Activated CD4-positive, alpha-beta T cell treated with anti-CD3 and anti-CD28 coated beads, Interleukin-2, amount 10 ng/mL, durations not matched to agents 24 days and 14 days (primary cell): Measurements from ENCODE around the gene LRRC73. TPM values are rescaled to one million over a fixed set of nuclear protein-coding genes. Genes with fewer than 3 reads are reported as not detected.

Experiments
- DNase-seq: peaks from one replicate; pipeline ENCODE4 v3.0.0; 2022
- H3K27ac Mint-ChIP-seq: one replicate; pipeline ENCODE4 v1.8.0; 2022; ENCODE audit warnings: mild to moderate bottlenecking, mixed read lengths
- H3K27me3 Mint-ChIP-seq: one replicate; pipeline ENCODE4 v1.8.0; 2022; ENCODE audit warnings: mixed read lengths
- H3K36me3 Mint-ChIP-seq: one replicate; pipeline ENCODE4 v1.8.0; 2022; ENCODE audit warnings: low read depth, mild to moderate bottlenecking, mixed read lengths
- H3K4me1 Mint-ChIP-seq: one replicate; pipeline ENCODE4 v1.8.0; 2021; ENCODE audit warnings: mixed read lengths
- H3K4me3 Mint-ChIP-seq: one replicate; pipeline ENCODE4 v1.8.0; 2022; ENCODE audit warnings: mild to moderate bottlenecking, moderate library complexity, mixed read lengths
- H3K9me3 Mint-ChIP-seq: one replicate; pipeline ENCODE4 v1.8.0; 2021; ENCODE audit warnings: mixed read lengths
- intact Hi-C: fragments of 100-400 bp; cut with micrococcal nuclease; formaldehyde crosslinking; loops from one replicate; pipeline ENCODE4 v1.15.1; 2023
- total RNA-seq: library from RNA; stranded (reverse); gene quantifications from 2 replicates; pipeline ENCODE4 v1.2.3, GENCODE V29; 2022

LRRC73 gene
- total RNA-seq, 1 donor from 2014 or later: 0.51 TPM

GRCh38 chr6:43521836-43522235 is 11.7 kb upstream of the LRRC73 start:
- peaks cover 5% of the 10 kb centered on the region for H3K4me1 Mint-ChIP-seq
- H3K36me3 Mint-ChIP-seq: peaks cover 63% of the 10 kb centered on the region
- H3K4me3 Mint-ChIP-seq: no peak overlapping the region
- intact Hi-C loops: no loop called here
- no peak for DNase-seq
- H3K9me3 Mint-ChIP-seq: no peaks in the 10 kb centered on the region
- H3K27ac Mint-ChIP-seq: no peak overlapping the region
- no peaks in the 10 kb centered on the region for H3K27me3 Mint-ChIP-seq

GRCh38 chr6:43520097-43520496 is 10.0 kb upstream of the LRRC73 start:
- Mint-ChIP-seq H3K4me1 (peaks cover 13% of the 10 kb centered on the region), H3K36me3 (peaks cover 53% of the 10 kb centered on the region), H3K4me3 (no peak overlapping the region), H3K9me3 (no peaks in the 10 kb centered on the region), H3K27ac (no peak overlapping the region), H3K27me3 (no peaks in the 10 kb centered on the region)
- intact Hi-C loops: no loop called here
- DNase-seq: no peak

GRCh38 chr6:43517505-43518357 is 7.6 kb upstream of the LRRC73 start:
- Mint-ChIP-seq H3K9me3 (no peaks in the 10 kb centered on the region), H3K27me3 (no peaks in the 10 kb centered on the region), H3K36me3 (peaks cover 49% of the 10 kb centered on the region), H3K27ac (no peak overlapping the region), H3K4me3 (no peak overlapping the region), H3K4me1 (peaks cover 19% of the 10 kb centered on the region)
- DNase-seq: no peak
- intact Hi-C loops: loop anchor here (1.0 to 5.0 kb wide), 6 partner anchors 57 to 505 kb away; partner anchors contain the start of genes CUL7, GTPBP2, MEA1 and SRF

- Mint-ChIP-seq H3K9me3 (no peaks in the 10 kb centered on the region), H3K4me1 (peaks cover 19% of the 10 kb centered on the region), H3K4me3 (no peak within 1 kb of the TSS), H3K27me3 (no peaks in the 10 kb centered on the region), H3K27ac (no peak within 1 kb of the TSS), H3K36me3 (peaks cover 47% of the 10 kb centered on the region)
- DNase-seq: peak; percentile 99
- intact Hi-C loops: loop anchor here (1.0 to 5.0 kb wide), 6 partner anchors 58 to 504 kb away; partner anchors contain the start of genes CUL7, GTPBP2, MEA1 and SRF
These were observed 6.8 kb upstream of the LRRC73 start, which contains the start of the genes POLR1C and YIPF3 for GRCh38 chr6:43516697-43517504. Gene POLR1C, plus strand, starts transcription at chr6:43517089. Its CDS starts 21 bp downstream, at chr6:43517110. Gene YIPF3, minus strand, starts transcription at chr6:43516926. Its CDS starts 119 bp downstream, at chr6:43516807.

GRCh38 chr6:43516367-43516696 is 6.2 kb upstream of the LRRC73 start:
- Mint-ChIP-seq H3K9me3 (no peaks in the 10 kb centered on the region), H3K4me1 (peaks cover 22% of the 10 kb centered on the region), H3K36me3 (peaks cover 52% of the 10 kb centered on the region), H3K4me3 (no peak overlapping the region), H3K27ac (no peak overlapping the region), H3K27me3 (no peaks in the 10 kb centered on the region)
- intact Hi-C loops: loop anchor here (2.0 to 5.0 kb wide), 5 partner anchors 58 to 504 kb away; partner anchors contain the start of genes CUL7, MEA1, SRF and ZNF318
- no peak for DNase-seq

- H3K27ac Mint-ChIP-seq: no peak overlapping the region
- H3K4me3 Mint-ChIP-seq: no peak overlapping the region
- DNase-seq: peak; percentile 55
- no peaks in the 10 kb centered on the region for H3K27me3 Mint-ChIP-seq
- peaks cover 51% of the 10 kb centered on the region for H3K36me3 Mint-ChIP-seq
- intact Hi-C loops: loop anchor here (2.0 to 5.0 kb wide), 5 partner anchors 59 to 503 kb away; partner anchors contain the start of genes CUL7, MEA1, SRF and ZNF318
- H3K9me3 Mint-ChIP-seq: no peaks in the 10 kb centered on the region
- H3K4me1 Mint-ChIP-seq: peaks cover 22% of the 10 kb centered on the region
These were observed 5.7 kb upstream of the LRRC73 start for GRCh38 chr6:43515808-43516207.

GRCh38 chr6:43511824-43512415 is 1.8 kb upstream of the LRRC73 start:
- Mint-ChIP-seq H3K9me3 (no peaks in the 10 kb centered on the region), H3K4me3 (peak overlapping the region; percentile 14), H3K27ac (no peak overlapping the region), H3K36me3 (peaks cover 41% of the 10 kb centered on the region), H3K27me3 (peaks cover 19% of the 10 kb centered on the region), H3K4me1 (peaks cover 32% of the 10 kb centered on the region)
- DNase-seq: no peak
- intact Hi-C loops: no loop called here

GRCh38 chr6:43510827-43511163 is 649 bp upstream of the LRRC73 start:
- no peak for DNase-seq
- peaks cover 28% of the 10 kb centered on the region for H3K4me1 Mint-ChIP-seq
- H3K9me3 Mint-ChIP-seq: no peaks in the 10 kb centered on the region
- H3K4me3 Mint-ChIP-seq: peak overlapping the region; percentile 77
- no peak overlapping the region for H3K27ac Mint-ChIP-seq
- intact Hi-C loops: no loop called here
- H3K27me3 Mint-ChIP-seq: peaks cover 19% of the 10 kb centered on the region
- peaks cover 44% of the 10 kb centered on the region for H3K36me3 Mint-ChIP-seq

GRCh38 chr6:43509142-43509983 is 783 bp downstream of the LRRC73 start:
- peaks cover 40% of the 10 kb centered on the region for H3K36me3 Mint-ChIP-seq
- peak overlapping the region; percentile 84 for H3K4me3 Mint-ChIP-seq
- DNase-seq: no peak
- H3K9me3 Mint-ChIP-seq: no peaks in the 10 kb centered on the region
- peaks cover 19% of the 10 kb centered on the region for H3K27me3 Mint-ChIP-seq
- H3K27ac Mint-ChIP-seq: peak overlapping the region; percentile 34
- intact Hi-C loops: no loop called here
- H3K4me1 Mint-ChIP-seq: peaks cover 19% of the 10 kb centered on the region

GRCh38 chr6:43508481-43509141 is 1.5 kb downstream of the LRRC73 start:
- Mint-ChIP-seq H3K4me3 (peak overlapping the region; percentile 84), H3K27me3 (peaks cover 19% of the 10 kb centered on the region), H3K4me1 (peaks cover 15% of the 10 kb centered on the region), H3K36me3 (peaks cover 41% of the 10 kb centered on the region), H3K27ac (peak overlapping the region; percentile 49), H3K9me3 (no peaks in the 10 kb centered on the region)
- DNase-seq: no peak
- intact Hi-C loops: no loop called here

GRCh38 chr6:43506667-43507471 is 3.3 kb downstream of the LRRC73 start:
- H3K4me3 Mint-ChIP-seq: no peak overlapping the region
- H3K27me3 Mint-ChIP-seq: peaks cover 19% of the 10 kb centered on the region
- H3K4me1 Mint-ChIP-seq: peaks cover 12% of the 10 kb centered on the region
- H3K27ac Mint-ChIP-seq: no peak overlapping the region
- H3K9me3 Mint-ChIP-seq: no peaks in the 10 kb centered on the region
- H3K36me3 Mint-ChIP-seq: peaks cover 38% of the 10 kb centered on the region
- DNase-seq: peak; percentile 95
- intact Hi-C loops: loop anchor here (1.0 to 2.0 kb wide), 3 partner anchors 53 to 244 kb away; no protein-coding TSS in a partner anchor

GRCh38 chr6:43506171-43506570 is 4.0 kb downstream of the LRRC73 start:
- intact Hi-C loops: loop anchor here (1.0 to 2.0 kb wide), 3 partner anchors 52 to 243 kb away; no protein-coding TSS in a partner anchor
- no peak overlapping the region for H3K4me3 Mint-ChIP-seq
- H3K9me3 Mint-ChIP-seq: no peaks in the 10 kb centered on the region
- no peak overlapping the region for H3K27ac Mint-ChIP-seq
- peaks cover 19% of the 10 kb centered on the region for H3K27me3 Mint-ChIP-seq
- no peak for DNase-seq
- peaks cover 9% of the 10 kb centered on the region for H3K4me1 Mint-ChIP-seq
- H3K36me3 Mint-ChIP-seq: peaks cover 37% of the 10 kb centered on the region
